Fibroblast of skin of left biceps (primary cell): ENCODE measurements around the gene IL1A.

ENCODE experiments used
- DNase-seq, 2 experiments: peaks; one replicate each; pipeline ENCODE4 v3.0.0-alpha.2; 2013; ENCODE audit warnings: low read depth in 2 of 2

The IL1A gene

GRCh38 chr2:112727276-112728028, 56.8 kb downstream of the IL1A start:
- DNase-seq: no peak

GRCh38 chr2:112726487-112727190, 57.7 kb downstream of the IL1A start:
- DNase-seq: peak; percentile 54 to 65

- DNase-seq: no peak
These were observed 58.5 kb downstream of the IL1A start for GRCh38 chr2:112725545-112726457.

- no peak for DNase-seq
These were observed 59.4 kb downstream of the IL1A start for GRCh38 chr2:112724591-112725525.

- DNase-seq: no peak
These were observed 60.3 kb downstream of the IL1A start for GRCh38 chr2:112723995-112724394.
